GM21515 (cell line): ENCODE results near the gene LRMDA.

ENCODE experiments used
- ATAC-seq: cut with Tn5 transposase; IDR thresholded peaks from one replicate; pipeline ENCODE4 v1.9.1; 2021; ENCODE audit not compliant: unreplicated experiment

The LRMDA gene

GRCh38 chr10:75962395-75963061 is 531.1 kb downstream of the LRMDA start:
- no peak for ATAC-seq

GRCh38 chr10:75967491-75967890 is 536.1 kb downstream of the LRMDA start:
- ATAC-seq, result no peak

- ATAC-seq, result no peak
Measured at GRCh38 chr10:75969031-75969430, 537.6 kb downstream of the LRMDA start.

- no peak for ATAC-seq
Measured at GRCh38 chr10:75971402-75972211, 540.2 kb downstream of the LRMDA start.

GRCh38 chr10:75972491-75973276 is 541.3 kb downstream of the LRMDA start:
- ATAC-seq, result no peak

- ATAC-seq, result no peak
Measured at GRCh38 chr10:75974080-75974479, 542.7 kb downstream of the LRMDA start.

GRCh38 chr10:75976681-75977080 is 545.3 kb downstream of the LRMDA start:
- ATAC-seq, result no peak

- no peak for ATAC-seq
Measured at GRCh38 chr10:75977139-75977538, 545.7 kb downstream of the LRMDA start.

GRCh38 chr10:75978213-75978612 is 546.8 kb downstream of the LRMDA start:
- ATAC-seq, result no peak

GRCh38 chr10:75980419-75981002 is 549.1 kb downstream of the LRMDA start:
- ATAC-seq, result no peak

GRCh38 chr10:75982611-75983369 is 551.4 kb downstream of the LRMDA start:
- ATAC-seq, result no peak

GRCh38 chr10:75984067-75984466 is 552.6 kb downstream of the LRMDA start:
- no peak for ATAC-seq

- ATAC-seq, result no peak
Measured at GRCh38 chr10:75987616-75988015, 556.2 kb downstream of the LRMDA start.

GRCh38 chr10:75994357-75995040 is 563.1 kb downstream of the LRMDA start:
- ATAC-seq, result no peak

GRCh38 chr10:75995041-75995430 is 563.6 kb downstream of the LRMDA start:
- ATAC-seq, result no peak

- no peak for ATAC-seq
Measured at GRCh38 chr10:75995720-75996119, 564.3 kb downstream of the LRMDA start.

- ATAC-seq, result no peak
Measured at GRCh38 chr10:75999001-75999400, 567.6 kb downstream of the LRMDA start.

GRCh38 chr10:75999515-76000209 is 568.2 kb downstream of the LRMDA start:
- no peak for ATAC-seq

GRCh38 chr10:76000550-76000949 is 569.1 kb downstream of the LRMDA start:
- ATAC-seq, result no peak
